ENCODE data around the gene IGFN1. TPM values are rescaled to one million over a fixed set of nuclear protein-coding genes. Genes with fewer than 3 reads are reported as not detected.
A peak's percentile ranks its signal among the peaks of the same experiment; 100 is the strongest.

Gene IGFN1
- total RNA-seq, 1 donor from 2014 or later: 0.18 TPM

DNA sequence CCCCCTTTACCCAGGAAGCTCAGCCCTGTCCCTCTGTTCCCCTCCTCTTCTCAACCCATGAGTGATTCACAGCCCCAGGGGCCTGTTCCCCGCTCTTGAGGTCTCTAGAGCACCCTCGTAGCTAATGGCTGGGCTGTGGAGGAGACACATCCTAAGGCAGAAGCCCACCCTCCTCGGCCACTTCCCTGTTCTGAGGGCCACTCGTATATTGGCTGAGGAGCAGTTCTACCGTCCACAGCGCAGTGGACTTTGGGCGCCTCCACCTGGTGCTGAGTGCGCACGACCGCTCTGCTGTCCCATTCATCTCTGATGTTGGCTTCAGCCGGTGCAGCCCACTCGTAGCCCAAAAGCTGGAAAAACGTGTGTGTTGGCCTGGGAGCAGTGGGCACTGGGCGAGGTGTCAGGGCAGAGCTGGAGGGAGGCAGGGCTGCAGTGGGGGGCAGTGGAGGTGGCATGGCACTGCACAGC, 68.2 kb downstream of the IGFN1 start:
- Histone ChIP-seq H3K9me3 (no peaks in the 10 kb centered on the region), H3K27ac (no peak overlapping the region), H3K4me3 (no peak overlapping the region), H3K4me1 (peaks cover 12% of the 10 kb centered on the region), H3K36me3 (no peaks in the 10 kb centered on the region), H3K27me3 (ENCODE audit: low read depth) (peaks cover 20% of the 10 kb centered on the region)
- DNase-seq: no peak
- intact Hi-C loops (cut with DNase I): no loop called here
- no peak for ATAC-seq
- TF ChIP-seq CTCF (IDR thresholded peaks at IDR 0.05): no peak

DNA sequence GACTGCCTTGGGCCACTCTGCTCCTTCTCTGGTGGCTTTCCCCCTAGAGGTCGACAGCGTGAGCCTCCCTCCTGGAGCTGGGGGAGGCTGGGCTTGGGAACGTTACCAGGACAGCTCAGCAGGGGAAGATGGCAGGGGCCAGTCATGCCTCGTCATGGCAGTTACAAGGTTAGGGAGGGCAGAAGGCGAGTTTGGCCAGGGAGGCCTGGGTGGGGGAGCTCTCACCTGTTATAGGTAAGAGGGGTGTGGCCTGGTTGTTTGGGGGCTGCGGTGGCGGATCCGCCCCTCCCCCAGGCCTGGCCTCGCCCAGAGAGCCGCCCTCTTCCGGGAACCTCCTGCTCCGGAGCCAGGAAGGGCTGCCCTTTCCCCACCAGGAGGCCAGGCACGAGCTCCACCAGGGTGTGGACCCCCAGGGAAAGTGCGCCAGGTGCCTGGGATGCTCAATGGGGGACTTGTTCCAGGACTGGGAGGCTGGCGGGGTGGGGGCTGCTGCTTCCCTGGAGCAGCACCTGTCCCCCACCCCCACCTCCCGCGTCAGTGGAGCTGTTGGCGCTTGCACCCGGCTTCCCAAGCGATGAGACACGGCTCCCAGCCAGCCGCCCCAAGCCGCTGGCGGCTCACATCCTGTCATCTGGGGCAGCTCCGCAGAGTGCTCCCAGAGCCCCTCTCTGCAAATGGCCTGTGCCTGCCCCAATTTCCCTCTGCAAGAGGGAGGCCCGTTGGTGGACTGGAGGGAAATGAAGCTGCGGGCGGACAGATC, 69.0 kb downstream of the IGFN1 start:
- Histone ChIP-seq H3K4me3 (peak overlapping the region; percentile 14), H3K4me1 (peaks cover 12% of the 10 kb centered on the region), H3K27ac (no peak overlapping the region), H3K36me3 (no peaks in the 10 kb centered on the region), H3K27me3 (ENCODE audit: low read depth) (peaks cover 20% of the 10 kb centered on the region), H3K9me3 (no peaks in the 10 kb centered on the region)
- DNase-seq (no peak), ATAC-seq (peak; percentile 42 to 43)
- TF ChIP-seq CTCF (IDR thresholded peaks at IDR 0.05): no peak
- intact Hi-C loops (cut with DNase I): no loop called here

GRCh38 chr1:201260236-201260590, 69.6 kb downstream of the IGFN1 start:
- peaks cover 12% of the 10 kb centered on the region for H3K4me1 ChIP-seq
- ATAC-seq: peak; percentile 11 to 44
- no peaks in the 10 kb centered on the region for H3K36me3 ChIP-seq
- no peak overlapping the region for H3K27ac ChIP-seq
- intact Hi-C loops (cut with DNase I): no loop called here
- H3K27me3 ChIP-seq (ENCODE audit: low read depth): peaks cover 20% of the 10 kb centered on the region
- no peaks in the 10 kb centered on the region for H3K9me3 ChIP-seq
- no peak for TF ChIP-seq CTCF (IDR thresholded peaks at IDR 0.05)
- DNase-seq: no peak
- peak overlapping the region; percentile 14 for H3K4me3 ChIP-seq

GRCh38 chr1:201260648-201261311, 70.2 kb downstream of the IGFN1 start:
- intact Hi-C loops (cut with DNase I): no loop called here
- H3K4me3 ChIP-seq: no peak overlapping the region
- no peak for TF ChIP-seq CTCF (IDR thresholded peaks at IDR 0.05)
- ATAC-seq (no peak), DNase-seq (no peak)
- no peaks in the 10 kb centered on the region for H3K9me3 ChIP-seq
- no peak overlapping the region for H3K27ac ChIP-seq
- peaks cover 20% of the 10 kb centered on the region for H3K27me3 ChIP-seq (ENCODE audit: low read depth)
- no peaks in the 10 kb centered on the region for H3K36me3 ChIP-seq
- H3K4me1 ChIP-seq: peaks cover 12% of the 10 kb centered on the region

- no peak for DNase-seq
- H3K9me3 ChIP-seq: no peaks in the 10 kb centered on the region
- intact Hi-C loops (cut with DNase I): no loop called here
- no peak for TF ChIP-seq CTCF (IDR thresholded peaks at IDR 0.05)
- ATAC-seq: no peak
- H3K4me1 ChIP-seq: peaks cover 12% of the 10 kb centered on the region
- no peak overlapping the region for H3K4me3 ChIP-seq
- no peak overlapping the region for H3K27ac ChIP-seq
- no peaks in the 10 kb centered on the region for H3K36me3 ChIP-seq
- H3K27me3 ChIP-seq (ENCODE audit: low read depth): peaks cover 20% of the 10 kb centered on the region
Measured at GRCh38 chr1:201261771-201262547, 71.3 kb downstream of the IGFN1 start.
